AG04450 (cell line): ENCODE measurements around the gene VPREB3. TPM values are rescaled to one million over a fixed set of nuclear protein-coding genes. Genes with fewer than 3 reads are reported as not detected.

ENCODE experiments used
- CTCF ChIA-PET: fragments of 300-600, 350-600 bp; formaldehyde crosslinking; extraction: SDS; loops from one replicate; lab custom pipeline; 2022; ENCODE audit warnings: antibody characterized with exemption, inconsistent platforms; lab: Charles Lee
- POLR2A ChIA-PET: fragments of 350-600 bp; formaldehyde crosslinking; extraction: SDS; loops from one replicate; lab custom pipeline; 2021; ENCODE audit warnings: antibody characterized with exemption, inconsistent platforms; lab: Yijun Ruan, JAX
- DNase-seq: peaks from one replicate; pipeline ENCODE4 v3.0.0-alpha.2; 2011; ENCODE audit warnings: low read depth, low spot score
- H3K27ac ChIP-seq: one replicate; pipeline ENCODE4 v1.5.1; 2012; ENCODE audit warnings: low read depth, low read length, control low read depth
- H3K27me3 ChIP-seq: one replicate; pipeline ENCODE4 v1.6.0; 2012; ENCODE audit warnings: low read length; ENCODE audit not compliant: control insufficient read depth, insufficient read depth
- H3K4me3 ChIP-seq: 2 replicates; pipeline ENCODE4 v1.5.1; 2011; ENCODE audit warnings: mild to moderate bottlenecking, low read depth, low read length, control low read depth
- H3K9me3 ChIP-seq: 2 replicates; pipeline ENCODE4 v1.5.1; 2012; ENCODE audit warnings: low read length; ENCODE audit not compliant: control insufficient read depth, insufficient read depth
- CTCF ChIP-seq: IDR thresholded peaks from 2 replicates; pipeline ENCODE4 v1.5.1; 2011; ENCODE audit warnings: low read depth, low read length, control low read depth, inconsistent platforms
- polyA plus RNA-seq: library from polyadenylated mRNA; depleted of rRNA; stranded (reverse); fragments of >200 nt; gene quantifications from 2 replicates; pipeline ENCODE4 v1.2.3, GENCODE V29; 2011

The VPREB3 gene
- polyA plus RNA-seq, 1 experiment = not detected

- DNase-seq = no peak
- Histone ChIP-seq H3K27ac (no peak within 1 kb of the TSS), H3K4me3 (peak within 1 kb of the TSS; percentile 60), H3K27me3 (no peaks in the 10 kb centered on the region), H3K9me3 (no peaks in the 10 kb centered on the region; the same call in 1 of the 2 replicates)
- ChIA-PET CTCF (interaction anchor here (1.1 to 2.2 kb wide), 2 partner anchors 72 to 77 kb away, joined by 3 to 12 read pairs; no protein-coding TSS in a partner anchor), POLR2A (no interaction called here)
- 0 out of 2 replicates have a peak, but pooled peaks have one; percentile 5 for TF ChIP-seq CTCF
Observed at GRCh38 chr22:23772649-23773473, 18.6 kb upstream of the VPREB3 start, which contains the start of gene MMP11. Gene MMP11, plus strand, starts transcription at chr22:23772849. Its CDS starts 22 bp downstream, at chr22:23772871.

DNA sequence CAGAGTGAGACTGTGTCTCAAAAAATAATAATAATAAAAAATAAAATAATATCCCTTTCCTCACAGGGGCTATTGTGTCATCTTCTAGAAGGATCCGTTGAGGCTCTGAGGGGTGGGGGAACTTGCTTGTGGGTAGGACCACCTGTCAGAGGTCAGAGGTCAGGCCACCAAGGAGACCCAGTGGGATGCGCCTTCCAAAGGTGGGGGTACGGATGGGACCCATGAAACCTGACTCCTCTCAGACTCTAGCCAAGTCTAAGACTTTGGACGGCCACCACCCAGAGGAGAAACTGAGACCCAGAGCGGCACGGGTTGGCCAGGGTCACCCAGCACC is 18.1 kb upstream of the VPREB3 start:
- no peak for DNase-seq
- Histone ChIP-seq H3K27ac (no peak overlapping the region), H3K9me3 (no peaks in the 10 kb centered on the region; the same call in 1 of the 2 replicates), H3K4me3 (peak overlapping the region; percentile 50), H3K27me3 (no peaks in the 10 kb centered on the region)
- POLR2A ChIA-PET = no interaction called here
- CTCF ChIA-PET = interaction anchor here (2.2 kb wide), 1 partner anchor 73 kb away, joined by 12 read pairs; no protein-coding TSS in a partner anchor
- TF ChIP-seq CTCF = no peak

DNA sequence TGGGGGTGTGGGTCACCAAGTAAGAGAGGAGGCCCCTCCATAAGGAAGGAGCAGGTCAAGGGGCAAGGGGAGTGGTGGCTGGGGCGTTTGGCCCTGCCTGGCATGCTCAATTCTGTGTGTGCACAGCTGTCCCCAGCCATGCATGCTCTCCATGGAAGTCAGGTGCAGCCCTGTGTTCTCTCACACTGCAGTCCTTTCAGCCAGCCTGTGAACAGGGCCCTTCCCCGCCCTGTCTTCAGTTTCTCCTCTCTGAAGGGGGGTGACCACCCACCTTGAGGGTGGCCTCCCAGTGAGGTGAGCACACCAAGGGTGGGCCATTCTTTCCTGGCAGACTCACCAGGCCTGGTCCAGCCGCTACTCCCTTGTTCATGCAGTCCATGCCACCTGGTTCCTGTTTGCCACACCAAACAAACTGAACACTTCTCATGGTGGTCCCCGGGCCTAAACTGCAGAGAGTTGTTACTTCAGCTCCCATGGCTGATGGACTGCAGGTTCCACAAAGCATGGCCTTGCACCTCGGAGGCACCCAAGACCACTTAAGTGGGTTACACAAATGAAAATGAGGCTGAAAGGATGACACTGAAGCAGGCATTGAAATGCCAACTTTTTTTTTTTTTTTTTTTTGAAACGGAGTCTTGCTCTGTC is 15.2 kb upstream of the VPREB3 start:
- DNase-seq = no peak
- Histone ChIP-seq H3K27me3 (no peaks in the 10 kb centered on the region), H3K27ac (no peak overlapping the region), H3K4me3 (no peak overlapping the region), H3K9me3 (no peaks in the 10 kb centered on the region; the same call in 1 of the 2 replicates)
- POLR2A ChIA-PET = no interaction called here
- CTCF ChIA-PET = interaction anchor here (0.8 to 3.3 kb wide), 10 partner anchors 9 to 89 kb away, joined by 3 to 36 read pairs (median 4); partner anchors contain the start of gene ZNF70
- no peak for TF ChIP-seq CTCF

DNA sequence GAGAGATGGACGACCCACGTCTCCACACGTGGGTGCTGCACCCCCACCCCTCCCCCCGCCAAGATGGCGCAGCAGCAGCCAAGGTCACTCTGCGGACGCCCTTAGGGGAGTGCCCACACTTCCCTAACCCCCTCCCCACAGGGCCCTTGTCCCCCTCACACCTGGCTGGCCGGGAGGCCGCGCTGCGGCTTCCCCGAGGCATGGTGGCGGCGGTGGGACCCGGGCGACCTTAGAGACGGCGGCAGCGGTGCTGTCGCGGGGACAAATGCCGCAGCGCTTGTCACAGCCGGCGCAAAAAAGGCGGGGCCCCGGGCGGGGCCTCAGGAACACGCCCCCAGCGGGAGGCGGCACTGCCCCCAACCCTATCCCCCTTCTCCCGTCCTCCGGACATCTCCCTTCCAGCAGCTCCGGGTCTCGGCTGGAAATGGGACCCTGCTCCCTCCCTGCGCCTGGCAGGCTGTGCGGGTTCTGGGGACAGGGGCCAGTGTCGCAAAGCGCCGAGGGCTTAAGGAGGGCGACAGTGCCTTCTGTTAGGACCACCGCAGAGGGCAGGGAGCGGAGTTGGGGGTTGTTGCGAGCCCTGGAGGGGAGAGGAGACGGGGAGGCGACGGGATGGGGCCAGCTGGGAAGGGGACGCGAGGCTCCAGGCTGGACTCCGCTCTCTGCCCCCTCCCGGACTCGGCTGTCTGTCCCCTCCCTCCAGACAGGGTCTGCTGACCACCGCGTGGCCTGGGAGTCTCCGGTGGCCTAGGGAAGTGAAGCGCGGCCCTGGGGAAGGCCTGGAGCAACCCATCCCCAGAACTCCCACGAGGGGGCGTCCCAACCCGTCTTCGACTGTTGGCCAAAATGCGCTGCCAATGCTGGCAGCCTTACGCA is 13.7 kb upstream of the VPREB3 start, which contains the start of gene CHCHD10:
Gene CHCHD10 (minus strand): TSS at position 300 of the 876 bp plus-strand sequence. CDS start 98 bp downstream, at position 202.
- TF ChIP-seq CTCF = peak; percentile 79
- H3K27me3 ChIP-seq = no peaks in the 10 kb centered on the region
- peak within 1 kb of the TSS; percentile 59 for H3K4me3 ChIP-seq
- H3K27ac ChIP-seq = no peak within 1 kb of the TSS
- POLR2A ChIA-PET = no interaction called here
- DNase-seq = no peak
- CTCF ChIA-PET = interaction anchor here (0.5 to 3.3 kb wide), 6 partner anchors 9 to 91 kb away, joined by 3 to 36 read pairs (median 4); no protein-coding TSS in a partner anchor
- no peaks in the 10 kb centered on the region for H3K9me3 ChIP-seq
